H1 (cell line): ENCODE measurements around the gene CNR2. TPM values are rescaled to one million over a fixed set of nuclear protein-coding genes. Genes with fewer than 3 reads are reported as not detected.

Experiments used
- CHD2 ChIP-seq: IDR thresholded peaks from 2 replicates; pipeline ENCODE4 v1.6.1; 2012; ENCODE audit warnings: low read length, improper control_type of control experiment
- CHD7 ChIP-seq: fragments of 300-600 bp; sonication (generic); IDR thresholded peaks from 2 replicates; pipeline ENCODE4 v1.7.1; 2012; ENCODE audit warnings: low read length, moderate library complexity, mild to moderate bottlenecking, inconsistent platforms; ENCODE audit not compliant: insufficient replicate concordance
- E2F6 ChIP-seq: IDR thresholded peaks from 2 replicates; pipeline ENCODE4 v1.6.1; 2012; ENCODE audit warnings: inconsistent platforms
- EGR1 ChIP-seq: IDR thresholded peaks from 2 replicates; pipeline ENCODE4 v1.6.1; 2011; ENCODE audit warnings: low read depth, low read length, borderline replicate concordance
- EP300 ChIP-seq, 2 experiments: IDR thresholded peaks; 1 replicate in 1 of 2; 2 replicates in 1 of 2; pipeline ENCODE4 v1.6.1; 2011 to 2012; ENCODE audit warnings: low read depth in 2 of 2, low read length in 2 of 2, mild to moderate bottlenecking in 2 of 2, borderline replicate concordance in 1 of 2, inconsistent platforms in 1 of 2, moderate library complexity in 1 of 2
- MAX ChIP-seq: IDR thresholded peaks from 2 replicates; pipeline ENCODE4 v1.6.1; 2012; ENCODE audit warnings: inconsistent platforms
- PHF8 ChIP-seq: fragments of 200-600 bp; sonication (generic); conservative IDR thresholded peaks from 2 replicates; pipeline ENCODE4 v1.7.1; 2012; ENCODE audit warnings: low read depth, mild to moderate bottlenecking, inconsistent platforms, low read length, moderate library complexity
- YY1 ChIP-seq: IDR thresholded peaks from 2 replicates; pipeline ENCODE4 v1.6.1; 2011; ENCODE audit warnings: low read depth, mild to moderate bottlenecking, low read length
- polyA plus RNA-seq, 7 experiments: library from polyadenylated mRNA; depleted of rRNA in 3 of 7; stranded (reverse) in 5 of 7; unstranded in 2 of 7; fragments of >200 nt in 5 of 7; fragments of 200-250 nt in 2 of 7; gene quantifications; 1 replicate in 5 of 7; 2 replicates in 1 of 7; 4 replicates in 1 of 7; pipeline versions ENCODE4 v1.2.1 to v1.2.3, GENCODE V29; 2011 to 2013; ENCODE audit warnings: missing spikeins in 2 of 7, mixed read lengths in 2 of 7
- total RNA-seq: library from RNA; stranded (reverse); fragmentation: NEBNext Ultra II Directional; extraction: Animal tissue kit (Norgen Biotek cat#: 25700); gene quantifications from 2 replicates; pipeline ENCODE4 v1.2.1, GENCODE V29; 2021

Gene CNR2
- total and polyA plus RNA-seq, 2 of the 8 experiments (the other 6 are each of a cell fraction or from before 2014, with no cell fraction given): not detected

- TF ChIP-seq CHD7 (no peak), YY1 (peak; percentile 99), MAX (peak; percentile 58; the same call in 1 of the 2 replicates), PHF8 (peak; percentile 93), E2F6 (peak; percentile 56), EGR1 (peak; percentile 59; the same call in 1 of the 2 replicates), CHD2 (peak; percentile 62), EP300 (IDR thresholded peaks at IDR 0.05; ENCODE audit: borderline replicate concordance in 1 of 2, low read depth in 2 of 2, low read length in 2 of 2) (peak in 1 of 2 experiments; percentile 1; a peak in 1 of 3 replicates)
These were observed 46.5 kb upstream of the CNR2 start, which contains the start of gene PNRC2 (continued) for GRCh38 chr1:23959461-23960290.
